Endodermal cell (in vitro differentiated cells): Measurements from ENCODE around the gene MAGEC1. TPM values are rescaled to one million over a fixed set of nuclear protein-coding genes. Genes with fewer than 3 reads are reported as not detected.
A peak's percentile ranks its signal among the peaks of the same experiment; 100 is the strongest.

Source experiments
- DNase-seq: peaks from one replicate; pipeline ENCODE4 v3.0.0-alpha.2; 2017
- H3K27ac ChIP-seq: 2 replicates; pipeline ENCODE4 v1.5.1; 2013; ENCODE audit warnings: mild to moderate bottlenecking, low read depth, low read length, moderate library complexity
- H3K27me3 ChIP-seq: 2 replicates; pipeline ENCODE4 v1.6.1; 2013; ENCODE audit warnings: mild to moderate bottlenecking, low read length, moderate library complexity; ENCODE audit not compliant: insufficient read depth, control insufficient read depth, poor library complexity, severe bottlenecking
- H3K36me3 ChIP-seq: 2 replicates; pipeline ENCODE4 v1.7.0; 2013; ENCODE audit warnings: mild to moderate bottlenecking, low read length, moderate library complexity; ENCODE audit not compliant: control insufficient read depth, insufficient read depth
- H3K4me1 ChIP-seq: one replicate; pipeline ENCODE4 v1.7.0; 2013; ENCODE audit warnings: low read length; ENCODE audit not compliant: control insufficient read depth, insufficient read depth
- H3K4me3 ChIP-seq: 2 replicates; pipeline ENCODE4 v1.5.1; 2013; ENCODE audit warnings: mild to moderate bottlenecking, low read length, moderate library complexity
- H3K9ac ChIP-seq: 2 replicates; pipeline ENCODE4 v1.6.1; 2013; ENCODE audit warnings: mild to moderate bottlenecking, low read length, moderate library complexity; ENCODE audit not compliant: poor library complexity, severe bottlenecking; ENCODE audit errors: extremely low read depth
- H3K9me3 ChIP-seq: 2 replicates; pipeline ENCODE4 v1.6.1; 2013; ENCODE audit warnings: mild to moderate bottlenecking, low read length, moderate library complexity; ENCODE audit not compliant: control insufficient read depth
- H3K27ac Mint-ChIP-seq: 2 replicates; pipeline ENCODE4 v1.8.0; 2020; ENCODE audit warnings: mixed read lengths
- H3K27me3 Mint-ChIP-seq: 2 replicates; pipeline ENCODE4 v1.8.0; 2021; ENCODE audit warnings: mild to moderate bottlenecking, mixed read lengths; ENCODE audit not compliant: insufficient read depth
- H3K36me3 Mint-ChIP-seq: 2 replicates; pipeline ENCODE4 v1.8.0; 2020; ENCODE audit warnings: low read depth, mixed read lengths
- H3K4me1 Mint-ChIP-seq: 2 replicates; pipeline ENCODE4 v1.8.0; 2020; ENCODE audit warnings: mixed read lengths
- H3K4me3 Mint-ChIP-seq: 2 replicates; pipeline ENCODE4 v1.8.0; 2020; ENCODE audit warnings: mild to moderate bottlenecking, moderate library complexity, mixed read lengths
- H3K9me3 Mint-ChIP-seq: 2 replicates; pipeline ENCODE4 v1.8.0; 2020; ENCODE audit warnings: mild to moderate bottlenecking, mixed read lengths
- WGBS, 2 experiments: methylation state at CpG; one replicate each; pipeline versions ENCODE4 v1.1.5 to v1.1.7; 2013; ENCODE audit warnings: missing lambda C conversion rate in 2 of 2, mixed read lengths in 1 of 2; ENCODE audit not compliant: insufficient coverage in 1 of 2, insufficient read length in 1 of 2; 5-methylcytosine and 5-hydroxymethylcytosine counted together
- total RNA-seq, 2 donors: library from RNA; stranded (reverse); fragmentation: NEBNext Ultra II Directional in 1 of 2; extraction: Animal tissue kit (Norgen Biotek cat#: 25700) in 1 of 2; gene quantifications; 2 replicates in 1 of 2; 3 replicates in 1 of 2; pipeline ENCODE4 v1.2.1, GENCODE V29; 2021
- TF ChIP-seq, protein P1 (sequence below): fragments of 200-600 bp; sonication (generic); conservative IDR thresholded peaks from 2 replicates; pipeline ENCODE4 v1.5.0; 2021; ENCODE audit warnings: antibody characterized with exemption, mild to moderate bottlenecking

Gene MAGEC1
- total RNA-seq, 2 donors from 2014 or later: not detected

DNA sequence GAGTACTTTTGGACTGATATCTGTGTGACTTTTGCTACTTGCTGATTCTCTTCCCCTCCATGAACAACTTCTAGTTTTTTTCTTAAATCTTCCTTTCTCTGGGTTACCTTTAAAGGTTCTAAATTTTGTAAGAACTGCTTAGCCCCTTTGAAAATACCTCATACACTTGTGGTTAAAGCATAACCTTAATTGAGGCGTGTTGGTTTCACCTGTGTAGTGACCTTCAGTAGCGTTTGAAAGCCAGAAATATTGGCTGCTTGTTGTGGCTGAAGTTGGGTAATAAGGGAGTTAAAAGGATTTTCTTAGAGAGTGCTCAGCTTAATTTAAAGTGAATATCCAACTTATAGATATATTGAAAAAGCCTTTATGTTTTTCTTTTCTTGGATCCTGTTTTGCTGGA lies 32.0 kb downstream of the MAGEC1 start:
- TF ChIP-seq, protein P1, sequence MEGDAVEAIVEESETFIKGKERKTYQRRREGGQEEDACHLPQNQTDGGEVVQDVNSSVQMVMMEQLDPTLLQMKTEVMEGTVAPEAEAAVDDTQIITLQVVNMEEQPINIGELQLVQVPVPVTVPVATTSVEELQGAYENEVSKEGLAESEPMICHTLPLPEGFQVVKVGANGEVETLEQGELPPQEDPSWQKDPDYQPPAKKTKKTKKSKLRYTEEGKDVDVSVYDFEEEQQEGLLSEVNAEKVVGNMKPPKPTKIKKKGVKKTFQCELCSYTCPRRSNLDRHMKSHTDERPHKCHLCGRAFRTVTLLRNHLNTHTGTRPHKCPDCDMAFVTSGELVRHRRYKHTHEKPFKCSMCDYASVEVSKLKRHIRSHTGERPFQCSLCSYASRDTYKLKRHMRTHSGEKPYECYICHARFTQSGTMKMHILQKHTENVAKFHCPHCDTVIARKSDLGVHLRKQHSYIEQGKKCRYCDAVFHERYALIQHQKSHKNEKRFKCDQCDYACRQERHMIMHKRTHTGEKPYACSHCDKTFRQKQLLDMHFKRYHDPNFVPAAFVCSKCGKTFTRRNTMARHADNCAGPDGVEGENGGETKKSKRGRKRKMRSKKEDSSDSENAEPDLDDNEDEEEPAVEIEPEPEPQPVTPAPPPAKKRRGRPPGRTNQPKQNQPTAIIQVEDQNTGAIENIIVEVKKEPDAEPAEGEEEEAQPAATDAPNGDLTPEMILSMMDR: no peak
- Mint-ChIP-seq H3K27ac (no peak overlapping the region), H3K27me3 (no peaks in the 10 kb centered on the region), H3K36me3 (no peaks in the 10 kb centered on the region), H3K4me3 (no peak overlapping the region), H3K9me3 (peaks cover 30% of the 10 kb centered on the region), H3K4me1 (no peaks in the 10 kb centered on the region)
- Histone ChIP-seq H3K4me1 (no peaks in the 10 kb centered on the region), H3K36me3 (no peaks in the 10 kb centered on the region), H3K9me3 (peaks cover 7% of the 10 kb centered on the region), H3K4me3 (no peak overlapping the region), H3K9ac (no peak overlapping the region), H3K27ac (no peak overlapping the region), H3K27me3 (no peaks in the 10 kb centered on the region)
- WGBS, 2 experiments: 100% methylated on average over 2 of the region's 2 CpGs; no CpG with 5 or more reads in 1 of the 2 experiments
- no peak for DNase-seq

DNA sequence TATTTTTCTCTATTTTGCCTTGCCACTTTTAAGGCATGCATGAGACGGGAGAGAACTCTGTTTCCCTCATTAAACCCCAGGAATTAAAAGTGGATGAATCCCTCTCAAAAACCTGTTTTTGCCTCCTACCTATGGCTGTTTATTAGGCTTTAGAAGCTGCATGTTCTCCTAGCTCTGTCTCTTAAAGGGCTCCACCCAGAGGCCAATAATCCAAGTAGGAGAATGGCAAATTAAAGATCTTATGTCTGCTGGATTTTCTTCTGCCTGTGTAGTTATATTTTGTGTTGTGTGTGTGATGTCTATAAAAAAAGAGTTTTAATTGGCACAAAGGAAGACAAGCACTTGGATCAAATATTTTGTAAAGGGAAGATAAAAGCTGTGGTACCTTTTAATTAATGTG lies 32.4 kb downstream of the MAGEC1 start:
- no peak overlapping the region for H3K9ac ChIP-seq
- no peaks in the 10 kb centered on the region for H3K27me3 ChIP-seq
- Mint-ChIP-seq H3K9me3 (peaks cover 29% of the 10 kb centered on the region), H3K27ac (no peak overlapping the region), H3K4me3 (no peak overlapping the region), H3K36me3 (no peaks in the 10 kb centered on the region), H3K27me3 (no peaks in the 10 kb centered on the region), H3K4me1 (no peaks in the 10 kb centered on the region)
- H3K36me3 ChIP-seq: no peaks in the 10 kb centered on the region
- WGBS, 2 experiments: 60 to 80% methylated on average over 1 of the region's 1 CpG
- peaks cover 7% of the 10 kb centered on the region for H3K9me3 ChIP-seq
- DNase-seq: no peak
- no peak overlapping the region for H3K27ac ChIP-seq
- TF ChIP-seq, protein P1: peak; percentile 57
- no peaks in the 10 kb centered on the region for H3K4me1 ChIP-seq
- H3K4me3 ChIP-seq: no peak overlapping the region

DNA sequence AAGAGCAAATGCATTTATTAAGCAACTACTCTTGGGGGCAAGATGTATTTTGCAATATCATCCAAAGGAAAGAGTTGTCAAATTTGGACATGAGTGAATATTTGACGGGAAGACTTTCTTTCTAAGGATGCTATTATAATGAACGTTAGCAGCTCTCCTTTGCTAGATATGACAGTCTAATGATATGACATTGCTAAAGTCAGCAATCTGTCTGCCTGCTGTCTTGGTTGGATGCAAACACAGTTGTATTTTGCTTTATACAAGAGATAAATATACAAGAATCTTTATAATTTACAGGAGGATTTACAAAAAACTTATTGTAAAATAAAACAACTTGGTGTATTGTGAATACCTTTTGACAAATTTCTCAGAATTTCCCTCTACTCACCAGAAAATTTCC lies 37.5 kb downstream of the MAGEC1 start:
- Histone ChIP-seq H3K4me3 (no peak overlapping the region), H3K9ac (no peak overlapping the region), H3K36me3 (no peaks in the 10 kb centered on the region), H3K27ac (no peak overlapping the region), H3K27me3 (no peaks in the 10 kb centered on the region), H3K9me3 (peaks cover 7% of the 10 kb centered on the region), H3K4me1 (no peaks in the 10 kb centered on the region)
- Mint-ChIP-seq H3K27me3 (no peaks in the 10 kb centered on the region), H3K36me3 (no peaks in the 10 kb centered on the region), H3K9me3 (peaks cover 27% of the 10 kb centered on the region), H3K4me3 (no peak overlapping the region), H3K4me1 (no peaks in the 10 kb centered on the region), H3K27ac (no peak overlapping the region)
- WGBS, 2 experiments: 100% methylated on average over 1 to 2 of the region's 2 CpGs
- no peak for DNase-seq
- TF ChIP-seq, protein P1: no peak
